GM21529 (cell line): ENCODE results near the gene NFIA.

ENCODE experiments used
- ATAC-seq: cut with Tn5 transposase; IDR thresholded peaks from one replicate; pipeline ENCODE4 v1.9.1; 2021; ENCODE audit not compliant: unreplicated experiment

Gene NFIA

DNA sequence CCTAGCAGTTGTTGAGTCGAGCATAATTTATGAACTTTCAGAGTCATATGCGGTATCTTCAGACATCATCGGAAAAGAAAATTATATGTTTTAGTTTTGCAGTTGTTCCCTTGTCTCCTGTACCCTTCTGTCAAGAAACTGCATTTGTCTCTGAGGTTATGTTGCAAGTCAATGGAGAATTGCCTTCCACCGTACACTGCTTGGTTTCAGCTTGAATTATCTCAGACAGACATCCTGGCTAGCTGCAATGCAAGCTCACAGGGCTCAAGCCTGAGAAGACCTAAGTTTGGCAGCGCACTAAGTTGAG is 156.0 kb downstream of the NFIA start:
- no peak for ATAC-seq

DNA sequence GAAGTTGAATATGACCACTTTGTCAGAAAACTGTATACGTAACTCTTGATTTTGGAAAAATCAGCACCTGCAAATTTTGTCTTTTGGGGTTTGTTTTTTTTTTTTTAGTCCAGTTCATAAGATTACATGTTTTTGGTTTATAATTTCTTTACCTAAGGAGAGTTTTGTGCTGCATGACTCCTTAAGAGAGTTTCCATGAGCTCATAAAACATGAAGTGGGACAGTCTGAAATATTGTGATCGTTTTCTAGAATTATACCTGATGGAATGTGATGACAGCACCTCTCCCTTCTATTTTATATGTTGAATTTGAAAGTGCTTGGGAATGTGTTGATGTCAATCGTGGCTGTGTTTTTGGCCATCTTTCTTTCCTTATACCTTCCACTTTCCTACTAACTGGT is 158.5 kb downstream of the NFIA start:
- no peak for ATAC-seq

DNA sequence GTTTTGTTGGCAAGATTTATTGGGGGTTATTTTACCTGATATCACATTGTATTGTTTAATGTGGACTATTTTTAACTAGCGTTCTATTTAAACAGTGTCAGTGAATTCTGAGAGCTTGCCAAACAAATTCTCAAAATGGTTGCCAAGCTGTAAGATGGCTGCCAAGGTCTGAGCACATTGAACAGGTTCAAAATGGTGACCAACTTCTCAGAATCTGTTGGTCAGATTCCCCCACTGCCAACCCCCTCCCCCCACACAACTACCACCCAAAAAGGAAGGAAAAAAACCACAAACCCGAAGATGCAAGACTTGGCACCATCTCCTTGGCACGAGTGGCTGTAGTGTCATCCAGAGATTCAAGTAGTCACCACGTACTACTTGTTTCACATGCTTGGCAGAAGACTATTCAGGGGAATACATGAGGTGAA is 159.1 kb downstream of the NFIA start:
- no peak for ATAC-seq

DNA sequence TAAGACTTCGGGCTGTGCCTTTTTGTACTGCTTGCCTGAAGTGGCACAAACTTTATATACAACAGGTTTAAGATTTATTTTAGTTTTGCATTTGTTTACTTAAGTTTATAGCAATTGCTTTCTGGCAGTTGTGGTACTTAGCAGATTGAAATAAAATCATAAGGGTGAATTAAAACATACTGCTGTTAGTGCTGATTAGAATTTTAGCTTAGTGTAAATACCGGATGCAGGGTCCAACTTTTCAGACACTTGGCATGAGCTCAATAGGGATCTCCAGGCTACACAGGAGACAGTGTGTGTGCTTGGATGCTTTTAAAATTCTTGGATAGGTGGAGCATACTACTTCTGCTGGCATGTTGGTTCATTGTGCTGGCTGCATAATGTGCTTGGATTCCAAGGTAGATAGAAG is 159.6 kb downstream of the NFIA start:
- no peak for ATAC-seq

DNA sequence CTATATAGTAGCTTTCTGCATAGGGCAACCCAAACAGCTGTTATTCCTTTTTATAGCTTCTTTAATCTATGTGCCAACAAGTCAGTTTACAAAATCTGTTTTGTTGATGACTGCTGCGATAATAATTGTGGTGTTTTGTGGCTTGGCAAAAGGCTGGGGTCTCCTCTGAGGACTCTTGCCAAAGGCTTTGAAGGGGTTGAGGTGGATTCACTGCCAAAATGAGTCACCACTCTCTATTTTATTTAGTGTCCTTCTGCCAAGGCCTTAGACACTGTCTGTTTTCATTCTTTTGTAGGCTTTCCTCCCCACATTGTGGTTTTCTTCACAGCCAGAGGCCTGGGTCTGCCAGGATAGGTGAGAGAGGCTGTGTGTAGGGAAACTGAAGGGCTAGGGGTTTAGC is 161.8 kb downstream of the NFIA start:
- no peak for ATAC-seq

DNA sequence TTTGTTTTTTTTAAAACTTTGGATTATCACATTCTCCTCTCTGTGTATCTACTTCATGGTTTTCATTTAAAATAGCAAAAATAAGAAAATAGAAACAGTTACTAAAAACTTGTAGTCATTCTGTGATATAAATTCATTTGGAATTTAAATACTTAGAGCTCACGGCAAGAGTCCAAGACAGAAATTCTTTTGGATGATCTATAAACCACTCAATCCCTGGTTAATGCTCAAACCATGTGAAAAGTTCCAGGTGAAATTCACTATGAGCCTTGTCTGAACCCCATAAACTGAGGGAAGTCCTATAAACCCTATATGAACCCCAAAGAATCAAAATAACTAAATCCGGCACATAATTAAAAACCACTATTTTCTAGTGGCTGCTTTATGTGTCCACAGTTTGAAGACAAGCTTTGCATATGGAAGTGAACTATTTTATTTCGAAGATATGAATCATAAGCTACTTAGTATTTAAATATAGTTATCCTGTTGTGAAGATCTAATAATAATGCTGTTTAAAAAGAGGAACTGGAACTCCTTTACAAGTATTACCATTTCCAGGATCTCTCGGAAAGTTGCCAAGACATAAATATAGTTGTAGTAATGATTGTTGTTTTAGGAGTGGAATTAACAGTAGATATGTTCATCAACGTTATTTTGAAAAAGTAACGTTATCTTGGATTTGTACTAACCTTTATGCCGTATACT is 163.5 kb downstream of the NFIA start:
- no peak for ATAC-seq

DNA sequence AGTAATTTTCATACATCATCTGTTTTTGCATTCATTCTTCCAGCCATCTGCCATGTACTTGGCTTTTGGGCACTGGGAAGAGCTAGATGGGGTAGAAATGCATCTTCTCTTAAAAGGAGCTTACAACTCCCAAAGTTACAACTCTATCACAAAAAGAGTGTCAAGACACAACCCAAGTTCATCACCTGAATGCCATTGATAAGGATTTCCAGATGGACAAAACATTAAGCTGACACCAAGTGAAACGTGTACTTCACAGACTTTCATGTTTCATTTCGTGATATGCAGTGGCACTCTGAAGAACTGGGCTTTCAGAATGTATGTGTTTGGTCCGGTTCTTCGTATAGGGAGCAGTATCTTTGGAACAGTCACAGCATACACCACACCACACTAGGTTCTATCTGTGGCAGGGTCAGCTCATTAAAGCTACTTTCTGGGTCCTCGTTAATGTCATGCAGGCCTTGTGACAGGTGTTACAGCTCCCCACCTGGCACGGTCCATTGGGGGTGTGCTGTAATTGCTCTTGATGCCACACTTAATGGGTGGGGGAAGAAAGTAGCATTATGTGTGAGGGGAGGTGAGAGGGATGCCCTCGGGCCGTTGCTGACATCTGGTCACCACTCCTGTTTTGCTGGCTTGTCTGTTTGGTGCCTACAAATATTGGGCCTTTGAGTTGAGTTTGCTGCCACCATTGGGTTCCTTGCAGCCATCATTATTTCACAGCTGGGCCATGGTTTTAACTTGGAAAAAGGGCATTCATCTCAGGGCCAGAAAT is 164.9 kb downstream of the NFIA start:
- no peak for ATAC-seq

DNA sequence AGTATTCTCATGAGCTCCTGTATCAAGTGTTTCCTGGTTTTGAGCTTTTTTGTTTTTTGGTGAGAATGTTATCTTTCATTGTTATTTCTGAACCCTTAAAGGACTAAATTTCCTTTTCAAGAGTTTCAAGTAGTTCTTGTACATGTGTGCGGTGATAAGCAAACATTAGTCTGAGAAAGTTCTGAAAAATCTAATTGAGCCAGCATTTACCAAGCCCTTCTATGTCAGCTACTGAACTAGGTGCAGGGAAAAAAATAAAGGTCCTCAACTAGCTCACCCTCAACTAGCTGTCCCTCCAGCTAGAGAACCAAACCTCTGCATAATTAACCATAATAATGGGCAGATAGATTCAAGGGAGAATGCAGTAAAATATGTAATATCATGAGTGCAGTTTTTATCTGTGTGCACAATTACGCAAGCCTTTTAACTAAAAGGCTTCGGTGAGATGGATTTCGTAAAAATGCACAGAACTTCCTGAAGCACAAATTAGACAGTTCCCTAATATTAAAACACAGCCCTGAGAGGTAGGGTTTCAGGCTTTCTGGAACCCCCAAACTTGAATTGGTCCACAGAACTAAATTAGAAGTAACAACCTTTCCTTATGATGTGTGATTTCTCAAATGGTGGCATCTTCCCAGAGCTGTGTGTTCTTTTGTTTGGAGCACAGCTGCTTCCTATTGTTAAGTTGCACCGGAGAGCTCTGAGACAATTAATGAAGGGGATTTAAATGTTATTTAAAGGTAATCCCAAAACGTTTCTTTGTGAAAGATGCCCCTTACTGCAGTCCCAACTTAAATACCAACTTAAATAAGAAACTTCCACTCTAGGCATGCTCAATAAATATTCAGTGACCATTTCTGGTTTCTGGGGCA is 165.8 kb downstream of the NFIA start:
- ATAC-seq: no peak

DNA sequence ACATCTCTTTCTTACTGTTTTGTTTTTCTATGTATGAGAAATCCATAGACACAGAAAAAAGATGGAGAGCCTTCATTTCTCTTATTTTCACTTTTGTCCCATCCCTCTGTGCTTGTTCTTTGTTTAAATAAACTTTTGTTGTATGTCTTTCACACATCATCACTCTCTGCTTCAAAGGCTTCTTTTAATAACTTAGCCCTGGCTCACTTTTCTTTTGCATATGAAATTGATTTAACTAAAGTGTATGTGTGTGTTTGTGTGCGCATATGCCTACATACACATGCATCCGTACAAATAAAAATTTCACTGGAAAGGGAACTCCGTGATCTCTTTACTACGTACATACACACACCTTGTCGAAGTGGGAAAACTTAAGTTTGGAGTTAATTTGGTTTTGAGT is 168.6 kb downstream of the NFIA start:
- no peak for ATAC-seq

DNA sequence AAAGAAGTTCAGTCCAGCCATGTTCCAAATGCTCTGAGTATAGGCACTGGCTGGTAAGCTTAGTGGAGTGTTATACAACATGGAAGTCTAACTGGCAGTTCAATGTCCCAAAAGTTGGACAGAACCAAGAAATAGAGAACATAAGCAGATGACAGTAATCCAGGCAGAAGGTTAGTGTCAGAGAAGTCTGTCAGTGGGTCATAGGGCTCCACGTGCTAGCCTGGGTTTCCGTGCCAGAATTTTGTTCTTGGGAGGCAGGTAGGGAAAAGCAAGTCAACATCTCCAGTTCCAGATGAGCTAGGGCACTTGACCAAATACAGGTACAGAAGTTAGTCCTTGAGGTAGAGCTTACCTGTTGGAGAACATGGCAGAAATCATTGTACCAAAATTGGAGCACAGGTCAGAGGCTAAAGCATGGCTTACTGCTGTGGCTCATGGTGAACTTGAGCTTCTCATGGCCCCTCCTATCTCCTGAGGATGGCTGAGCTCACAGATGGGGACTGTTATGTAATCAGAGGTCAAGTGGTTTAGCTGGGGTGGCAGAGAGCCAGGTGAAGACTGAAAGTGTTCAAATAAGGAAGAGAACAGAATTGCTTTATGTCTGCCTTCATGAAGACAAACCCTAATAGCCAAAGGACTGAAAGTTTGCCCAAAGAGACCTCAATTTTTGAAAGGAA is 170.8 kb downstream of the NFIA start:
- no peak for ATAC-seq

DNA sequence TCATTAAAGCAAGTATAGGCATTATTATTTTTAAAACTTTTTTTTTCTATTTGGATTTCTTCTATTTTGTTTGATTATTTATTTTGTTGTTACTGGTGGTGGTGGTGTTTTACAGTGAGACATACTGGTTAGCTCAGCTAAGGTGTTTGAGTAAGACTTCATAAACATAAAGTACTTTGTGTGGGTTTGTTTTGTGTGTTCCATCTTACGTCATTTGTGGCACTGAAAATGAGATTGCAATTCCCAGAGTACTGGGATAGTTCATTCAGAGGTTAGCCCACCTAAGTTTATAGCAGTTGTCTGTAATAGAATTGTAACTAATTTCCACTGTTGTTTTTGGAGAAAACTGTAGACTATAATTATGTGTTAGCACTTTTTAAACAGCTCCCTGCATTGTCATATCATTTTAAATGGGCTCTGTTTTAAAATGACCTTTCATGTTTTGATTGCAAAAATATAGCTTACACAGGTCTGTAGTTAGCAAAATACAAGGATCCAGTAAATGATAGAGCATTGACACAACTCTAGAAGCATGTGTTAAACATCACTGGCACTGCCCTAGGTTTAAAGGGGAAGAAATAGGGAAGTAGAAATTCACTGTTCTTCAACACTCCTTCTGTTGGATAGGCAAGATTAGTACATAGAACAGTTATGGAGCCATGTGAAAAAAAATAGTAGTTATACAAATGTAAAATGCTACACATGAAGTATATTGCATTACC is 171.7 kb downstream of the NFIA start:
- ATAC-seq: no peak

DNA sequence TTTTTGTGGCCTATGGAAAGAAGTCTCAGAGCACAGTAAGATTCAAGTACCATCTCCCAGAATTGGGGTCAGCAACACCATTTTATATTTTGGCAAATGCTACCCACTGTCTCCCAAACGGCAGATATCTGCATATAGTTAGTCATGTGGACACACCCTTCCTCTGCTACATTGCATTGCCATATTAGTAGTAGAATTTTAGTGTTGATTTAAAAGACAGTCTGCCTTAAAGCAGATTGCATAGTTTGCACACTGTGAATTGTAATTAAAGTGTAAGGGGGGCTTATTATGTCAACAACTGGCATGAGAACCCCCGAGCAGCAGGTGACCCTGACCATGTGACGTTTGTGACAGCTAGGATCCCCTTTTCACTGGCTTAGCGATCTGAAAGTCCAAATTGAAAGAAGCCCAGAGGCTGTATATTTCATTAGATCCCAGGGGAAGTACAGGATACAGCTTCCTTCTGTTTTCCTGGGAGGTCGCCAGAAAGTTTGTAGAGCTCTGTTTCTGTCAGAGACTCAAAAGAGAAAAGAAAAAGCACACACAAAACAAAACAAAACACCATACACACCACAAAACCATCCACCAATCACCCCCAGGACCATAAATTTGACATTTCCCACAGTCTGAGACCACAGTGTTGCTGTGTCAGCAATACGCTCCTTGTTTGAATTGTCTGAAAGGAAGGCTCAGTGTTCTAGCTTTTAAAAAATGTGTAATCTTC is 172.4 kb downstream of the NFIA start:
- no peak for ATAC-seq

DNA sequence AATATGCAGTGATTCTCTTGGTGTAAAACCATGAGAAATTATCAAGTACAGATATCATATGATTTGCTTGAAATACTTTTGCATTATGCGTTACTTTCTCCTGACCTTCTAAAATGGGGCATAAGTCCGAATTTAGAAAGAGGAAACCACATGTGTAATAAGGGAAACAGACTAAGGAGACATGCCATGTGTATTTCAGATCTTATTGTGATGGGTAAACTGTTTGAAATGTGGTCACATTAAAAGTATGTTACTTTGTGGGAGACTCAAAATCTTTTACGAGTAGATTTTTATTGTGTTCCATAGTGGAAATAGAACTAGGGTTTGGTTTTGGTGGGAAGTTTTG is 173.0 kb downstream of the NFIA start:
- ATAC-seq: no peak

DNA sequence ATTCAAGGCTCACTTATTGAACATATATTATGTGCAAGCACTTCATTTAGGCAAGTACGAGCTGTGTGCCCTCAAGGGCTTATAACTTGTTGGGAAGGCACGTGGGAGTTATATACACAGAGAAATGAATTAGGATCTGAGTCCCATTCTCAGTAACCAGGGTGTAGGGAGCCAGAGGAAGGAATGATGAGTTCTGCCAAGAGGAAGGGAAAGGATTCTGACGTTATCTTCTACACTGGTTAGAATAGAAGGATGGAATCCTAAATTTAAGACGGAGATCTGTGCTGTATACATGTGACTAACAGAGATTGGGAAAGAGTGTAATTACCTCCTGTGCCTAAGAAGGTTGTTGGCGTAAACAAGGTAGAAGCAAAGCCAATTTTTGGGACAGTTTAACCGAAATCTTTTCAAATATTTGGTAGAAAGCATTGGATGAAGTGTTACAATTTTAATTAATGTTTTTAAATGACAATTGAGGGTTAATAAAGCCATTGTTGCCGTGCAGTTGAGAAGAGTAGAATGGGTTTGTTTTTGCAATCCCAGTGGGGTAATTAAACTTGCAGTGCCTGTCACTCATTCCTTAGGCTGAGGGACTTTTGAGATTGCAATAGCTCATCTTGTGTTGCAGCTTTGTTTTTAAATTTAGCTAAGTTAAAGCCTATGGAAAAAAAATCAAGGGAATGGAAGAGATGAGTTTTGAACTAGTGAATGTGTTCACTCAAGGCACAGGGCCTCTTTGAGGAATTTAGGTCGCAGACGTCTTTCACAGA is 177.2 kb downstream of the NFIA start:
- ATAC-seq: no peak

DNA sequence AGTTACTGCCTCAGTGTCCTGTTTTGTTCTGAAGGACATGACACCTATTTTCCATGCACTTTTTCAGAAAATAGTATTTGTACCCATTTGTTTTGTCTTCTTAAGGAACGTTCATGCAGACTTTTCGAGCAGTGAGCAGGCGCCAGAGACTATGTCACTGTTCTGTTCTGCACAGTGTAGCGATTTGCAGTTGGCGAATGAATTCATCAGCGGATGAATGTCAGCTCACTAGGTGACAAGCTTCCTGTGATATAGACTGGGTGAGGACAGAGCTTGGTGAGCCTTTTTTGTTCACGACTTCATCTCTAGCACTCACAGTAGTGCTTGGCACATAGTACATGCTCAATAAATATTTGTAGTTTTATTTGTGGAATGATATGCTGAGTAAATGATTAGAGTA is 177.8 kb downstream of the NFIA start:
- no peak for ATAC-seq

DNA sequence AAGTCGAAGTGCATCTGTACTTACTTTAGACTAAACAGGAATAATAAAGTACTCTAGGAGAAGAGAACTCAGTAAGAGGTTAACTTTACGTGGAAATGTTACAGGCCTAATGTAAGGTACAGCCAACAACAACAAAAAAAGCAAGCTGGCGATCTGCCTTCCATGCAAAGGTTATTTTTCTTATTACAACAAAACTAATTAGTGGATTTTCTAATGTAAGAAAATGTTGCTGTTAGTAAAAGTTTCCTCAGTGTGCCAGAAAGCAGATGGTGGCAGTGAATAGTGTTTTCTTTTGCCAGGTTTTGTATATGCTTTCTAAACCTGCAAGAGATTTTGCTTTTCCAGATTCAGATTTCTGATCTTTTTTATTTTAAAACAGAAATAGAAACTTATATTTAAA is 179.2 kb downstream of the NFIA start:
- no peak for ATAC-seq

DNA sequence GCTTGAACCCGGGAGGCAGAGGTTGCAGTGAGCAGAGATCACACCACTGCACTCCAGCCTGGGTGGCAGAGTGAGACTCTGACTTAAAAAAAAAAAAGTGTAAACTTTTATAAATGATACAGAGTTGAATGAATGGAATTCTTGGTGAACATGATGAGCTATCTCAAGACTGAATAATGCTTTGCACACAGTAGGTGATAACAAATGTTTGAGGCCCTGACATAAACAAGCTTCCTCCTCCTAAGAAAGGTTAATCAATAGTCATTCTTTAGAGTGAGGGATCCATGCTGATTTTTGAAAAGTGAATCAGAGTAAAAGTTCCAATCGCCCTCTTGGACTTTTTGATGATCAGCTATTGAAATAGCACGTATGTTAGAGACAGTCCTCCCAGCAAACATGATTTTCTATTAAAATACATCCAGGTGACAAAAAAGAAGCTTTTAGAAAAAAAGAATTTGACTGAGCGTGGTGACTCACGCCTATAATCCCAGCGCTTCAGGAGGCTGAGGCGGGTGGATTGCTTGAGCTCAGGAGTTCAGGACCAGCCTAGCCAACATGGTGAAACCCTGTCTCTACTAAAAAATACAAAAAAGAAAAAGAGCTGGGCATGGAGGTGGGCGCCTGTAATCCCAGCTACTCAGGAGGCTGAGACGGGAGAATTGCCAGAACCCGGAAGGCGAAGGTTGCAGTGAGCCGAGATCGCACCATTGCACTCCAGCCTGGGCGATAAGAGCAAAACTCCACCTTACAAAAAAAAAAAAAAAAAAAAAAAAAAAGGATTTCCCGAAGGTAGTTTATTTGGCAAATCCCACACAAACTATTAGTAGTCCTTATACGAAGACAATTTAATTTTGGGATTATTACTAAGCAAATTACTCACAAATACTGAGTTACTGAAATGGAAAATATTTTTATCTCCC is 181.8 kb downstream of the NFIA start:
- no peak for ATAC-seq

DNA sequence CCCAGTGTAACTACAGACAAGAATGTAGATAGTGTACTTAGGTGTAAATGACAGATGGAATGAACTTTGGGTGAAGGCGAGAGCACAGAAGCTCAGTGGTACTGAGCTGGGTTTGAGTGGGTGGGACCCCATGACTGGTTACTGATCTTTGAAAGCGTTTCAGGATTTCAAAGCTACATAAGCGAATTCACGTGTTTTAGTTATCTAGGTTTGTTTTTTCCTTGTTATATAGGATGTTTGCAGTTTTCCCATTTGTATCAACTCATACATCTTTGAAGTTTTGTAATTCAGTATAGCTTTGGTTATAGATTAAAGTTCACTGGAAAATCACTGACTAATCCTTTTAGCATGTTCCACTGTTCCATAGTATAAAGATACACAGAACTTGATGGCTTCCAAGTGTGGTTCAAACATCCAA is 182.5 kb downstream of the NFIA start:
- no peak for ATAC-seq
